ENCODE measurements around the gene REPS1. TPM values are rescaled to one million over a fixed set of nuclear protein-coding genes. Genes with fewer than 3 reads are reported as not detected.

The REPS1 gene
- total RNA-seq, 1 experiment from 2014 or later, result 55.1 TPM

GRCh38 chr6:138926579-138926978, 61.5 kb downstream of the REPS1 start:
- CTCF ChIA-PET, result no interaction called here
- TF ChIP-seq STAT6 (CRISPR knock-in tag; conservative IDR thresholded peaks at IDR 0.05; ENCODE audit: low read depth), result no peak
- TF ChIP-seq PRDM15 (CRISPR knock-in tag; IDR thresholded peaks at IDR 0.05), result no peak
- no peak for TF ChIP-seq SOX15 (CRISPR knock-in tag; IDR thresholded peaks at IDR 0.05)
- no peak for TF ChIP-seq ESRRA (CRISPR knock-in tag; IDR thresholded peaks at IDR 0.05; ENCODE audit: borderline replicate concordance)
- TF ChIP-seq, protein P1, sequence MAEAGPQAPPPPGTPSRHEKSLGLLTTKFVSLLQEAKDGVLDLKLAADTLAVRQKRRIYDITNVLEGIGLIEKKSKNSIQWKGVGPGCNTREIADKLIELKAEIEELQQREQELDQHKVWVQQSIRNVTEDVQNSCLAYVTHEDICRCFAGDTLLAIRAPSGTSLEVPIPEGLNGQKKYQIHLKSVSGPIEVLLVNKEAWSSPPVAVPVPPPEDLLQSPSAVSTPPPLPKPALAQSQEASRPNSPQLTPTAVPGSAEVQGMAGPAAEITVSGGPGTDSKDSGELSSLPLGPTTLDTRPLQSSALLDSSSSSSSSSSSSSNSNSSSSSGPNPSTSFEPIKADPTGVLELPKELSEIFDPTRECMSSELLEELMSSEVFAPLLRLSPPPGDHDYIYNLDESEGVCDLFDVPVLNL (CRISPR knock-in tag; IDR thresholded peaks at IDR 0.05; ENCODE audit: borderline replicate concordance, low read depth), result no peak
- no peak for TF ChIP-seq TCF7 (CRISPR knock-in tag; IDR thresholded peaks at IDR 0.05; ENCODE audit: low read depth)
- no peak for TF ChIP-seq ARID4B (CRISPR knock-in tag; IDR thresholded peaks at IDR 0.05; ENCODE audit: borderline replicate concordance)
- no peak for TF ChIP-seq ZNF121 (CRISPR knock-in tag; IDR thresholded peaks at IDR 0.05)
- TF ChIP-seq, protein P2, sequence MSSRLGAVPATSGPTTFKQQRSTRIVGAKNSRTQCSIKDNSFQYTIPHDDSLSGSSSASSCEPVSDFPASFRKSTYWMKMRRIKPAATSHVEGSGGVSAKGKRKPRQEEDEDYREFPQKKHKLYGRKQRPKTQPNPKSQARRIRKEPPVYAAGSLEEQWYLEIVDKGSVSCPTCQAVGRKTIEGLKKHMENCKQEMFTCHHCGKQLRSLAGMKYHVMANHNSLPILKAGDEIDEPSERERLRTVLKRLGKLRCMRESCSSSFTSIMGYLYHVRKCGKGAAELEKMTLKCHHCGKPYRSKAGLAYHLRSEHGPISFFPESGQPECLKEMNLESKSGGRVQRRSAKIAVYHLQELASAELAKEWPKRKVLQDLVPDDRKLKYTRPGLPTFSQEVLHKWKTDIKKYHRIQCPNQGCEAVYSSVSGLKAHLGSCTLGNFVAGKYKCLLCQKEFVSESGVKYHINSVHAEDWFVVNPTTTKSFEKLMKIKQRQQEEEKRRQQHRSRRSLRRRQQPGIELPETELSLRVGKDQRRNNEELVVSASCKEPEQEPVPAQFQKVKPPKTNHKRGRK (CRISPR knock-in tag; IDR thresholded peaks at IDR 0.05; ENCODE audit: borderline replicate concordance), result no peak
- TF ChIP-seq, protein P3, sequence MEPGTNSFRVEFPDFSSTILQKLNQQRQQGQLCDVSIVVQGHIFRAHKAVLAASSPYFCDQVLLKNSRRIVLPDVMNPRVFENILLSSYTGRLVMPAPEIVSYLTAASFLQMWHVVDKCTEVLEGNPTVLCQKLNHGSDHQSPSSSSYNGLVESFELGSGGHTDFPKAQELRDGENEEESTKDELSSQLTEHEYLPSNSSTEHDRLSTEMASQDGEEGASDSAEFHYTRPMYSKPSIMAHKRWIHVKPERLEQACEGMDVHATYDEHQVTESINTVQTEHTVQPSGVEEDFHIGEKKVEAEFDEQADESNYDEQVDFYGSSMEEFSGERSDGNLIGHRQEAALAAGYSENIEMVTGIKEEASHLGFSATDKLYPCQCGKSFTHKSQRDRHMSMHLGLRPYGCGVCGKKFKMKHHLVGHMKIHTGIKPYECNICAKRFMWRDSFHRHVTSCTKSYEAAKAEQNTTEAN (CRISPR knock-in tag; IDR thresholded peaks at IDR 0.05), result no peak
- no peak for TF ChIP-seq IRF2 (CRISPR knock-in tag; IDR thresholded peaks at IDR 0.05; ENCODE audit: borderline replicate concordance, low read depth)
- TF ChIP-seq, protein P4, sequence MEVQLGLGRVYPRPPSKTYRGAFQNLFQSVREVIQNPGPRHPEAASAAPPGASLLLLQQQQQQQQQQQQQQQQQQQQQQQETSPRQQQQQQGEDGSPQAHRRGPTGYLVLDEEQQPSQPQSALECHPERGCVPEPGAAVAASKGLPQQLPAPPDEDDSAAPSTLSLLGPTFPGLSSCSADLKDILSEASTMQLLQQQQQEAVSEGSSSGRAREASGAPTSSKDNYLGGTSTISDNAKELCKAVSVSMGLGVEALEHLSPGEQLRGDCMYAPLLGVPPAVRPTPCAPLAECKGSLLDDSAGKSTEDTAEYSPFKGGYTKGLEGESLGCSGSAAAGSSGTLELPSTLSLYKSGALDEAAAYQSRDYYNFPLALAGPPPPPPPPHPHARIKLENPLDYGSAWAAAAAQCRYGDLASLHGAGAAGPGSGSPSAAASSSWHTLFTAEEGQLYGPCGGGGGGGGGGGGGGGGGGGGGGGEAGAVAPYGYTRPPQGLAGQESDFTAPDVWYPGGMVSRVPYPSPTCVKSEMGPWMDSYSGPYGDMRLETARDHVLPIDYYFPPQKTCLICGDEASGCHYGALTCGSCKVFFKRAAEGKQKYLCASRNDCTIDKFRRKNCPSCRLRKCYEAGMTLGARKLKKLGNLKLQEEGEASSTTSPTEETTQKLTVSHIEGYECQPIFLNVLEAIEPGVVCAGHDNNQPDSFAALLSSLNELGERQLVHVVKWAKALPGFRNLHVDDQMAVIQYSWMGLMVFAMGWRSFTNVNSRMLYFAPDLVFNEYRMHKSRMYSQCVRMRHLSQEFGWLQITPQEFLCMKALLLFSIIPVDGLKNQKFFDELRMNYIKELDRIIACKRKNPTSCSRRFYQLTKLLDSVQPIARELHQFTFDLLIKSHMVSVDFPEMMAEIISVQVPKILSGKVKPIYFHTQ (CRISPR knock-in tag; IDR thresholded peaks at IDR 0.05), result no peak
- no peak for TF ChIP-seq SP1 (CRISPR knock-in tag; conservative IDR thresholded peaks at IDR 0.05)
- TF ChIP-seq CBFB (CRISPR knock-in tag; IDR thresholded peaks at IDR 0.05; ENCODE audit: low read depth), result no peak
- no peak for TF ChIP-seq TP53 (CRISPR knock-in tag; IDR thresholded peaks at IDR 0.05)
- no peak for TF ChIP-seq MYBL2 (CRISPR knock-in tag; IDR thresholded peaks at IDR 0.05)
- no peak for TF ChIP-seq ZNF232 (CRISPR knock-in tag; IDR thresholded peaks at IDR 0.05)
- no peak for TF ChIP-seq NFYB (CRISPR knock-in tag; conservative IDR thresholded peaks at IDR 0.05; ENCODE audit: low read depth)
- TF ChIP-seq TEAD4 (CRISPR knock-in tag; IDR thresholded peaks at IDR 0.05), result no peak
- DNase-seq (ENCODE audit: low spot score) (no peak), ATAC-seq (no peak)
- H3K27ac Mint-ChIP-seq, result peak overlapping the region; percentile 75
- H3K27me3 Mint-ChIP-seq (ENCODE audit: low read depth), result no peaks in the 10 kb centered on the region
- H3K9me3 Mint-ChIP-seq, result 0 out of 2 replicates have a peak, but pooled peaks cover 3% of the 10 kb centered on the region
- peaks cover 8% of the 10 kb centered on the region for H3K4me1 Mint-ChIP-seq
- POLR2A ChIA-PET, result no interaction called here
- no peak overlapping the region for H3K4me3 Mint-ChIP-seq
- H3K36me3 Mint-ChIP-seq, result peaks cover 7% of the 10 kb centered on the region
